Measurements from ENCODE around the gene SNX8. TPM values are rescaled to one million over a fixed set of nuclear protein-coding genes. Genes with fewer than 3 reads are reported as not detected.

The SNX8 gene
- polyA plus RNA-seq, 1 donor: 29.4 TPM

DNA sequence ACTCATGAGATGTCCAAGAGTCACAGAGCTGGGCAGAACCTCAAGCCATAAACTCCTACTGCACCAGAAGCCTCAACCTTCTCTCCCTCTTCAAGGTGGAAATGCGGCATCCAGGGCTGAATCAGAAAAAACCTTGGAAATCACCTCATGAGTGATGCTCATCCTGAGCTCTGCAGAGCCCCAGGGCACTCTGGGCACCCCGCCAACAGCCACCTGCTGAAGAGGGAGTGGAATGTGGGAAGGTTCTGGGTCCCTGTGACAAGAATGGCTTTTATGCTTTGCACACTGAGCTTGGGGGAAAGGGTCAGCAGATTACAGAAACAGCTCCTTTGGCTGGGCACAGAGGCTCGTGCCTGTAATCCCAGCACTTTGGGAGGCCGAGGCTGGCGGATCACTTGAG, 53.4 kb downstream of the SNX8 start:
- no peak for DNase-seq

GRCh38 chr7:2259480-2259879, 54.8 kb downstream of the SNX8 start:
- no peak for DNase-seq

GRCh38 chr7:2258661-2259365, 55.4 kb downstream of the SNX8 start:
- DNase-seq: no peak

GRCh38 chr7:2257651-2258050, 56.6 kb downstream of the SNX8 start:
- no peak for DNase-seq

GRCh38 chr7:2257046-2257551, 57.1 kb downstream of the SNX8 start:
- DNase-seq: no peak

GRCh38 chr7:2256306-2257045, 57.8 kb downstream of the SNX8 start:
- no peak for DNase-seq

GRCh38 chr7:2255145-2256139, 58.8 kb downstream of the SNX8 start:
- no peak for DNase-seq

DNA sequence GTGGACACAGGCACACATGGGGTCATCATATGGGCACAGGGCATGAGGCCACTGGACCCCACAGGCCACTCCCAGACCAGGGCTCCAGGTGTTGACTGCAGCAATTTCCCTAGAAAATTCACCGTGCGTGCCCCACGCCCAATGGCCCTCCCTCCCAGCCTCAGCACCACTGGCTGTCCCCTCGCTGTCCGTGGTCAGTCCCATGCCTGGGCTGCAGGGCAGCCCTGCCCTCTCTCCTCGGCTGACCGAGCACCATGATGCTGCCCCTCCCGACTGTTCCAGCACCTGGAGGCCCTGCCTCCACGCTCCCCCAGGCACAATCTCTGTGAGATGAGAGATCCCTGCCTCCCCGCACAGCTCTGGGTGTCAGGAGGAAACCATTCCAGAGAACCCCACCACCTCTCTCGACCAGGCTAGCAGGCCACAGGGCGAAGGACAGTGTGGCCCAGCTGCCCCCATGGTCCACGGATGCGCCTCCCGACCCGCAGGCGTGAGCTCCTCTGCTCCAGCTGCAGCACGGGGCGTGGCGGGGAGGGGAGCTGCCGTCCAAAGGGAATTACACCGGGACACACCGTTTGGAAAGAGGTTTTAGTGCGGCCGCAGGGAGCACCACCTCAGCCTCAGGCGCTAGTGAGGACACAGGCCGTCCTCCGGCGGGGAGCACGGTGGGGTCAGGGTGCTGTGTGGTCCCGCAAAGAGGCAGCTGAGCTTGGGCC, 59.7 kb downstream of the SNX8 start:
- DNase-seq: no peak

DNA sequence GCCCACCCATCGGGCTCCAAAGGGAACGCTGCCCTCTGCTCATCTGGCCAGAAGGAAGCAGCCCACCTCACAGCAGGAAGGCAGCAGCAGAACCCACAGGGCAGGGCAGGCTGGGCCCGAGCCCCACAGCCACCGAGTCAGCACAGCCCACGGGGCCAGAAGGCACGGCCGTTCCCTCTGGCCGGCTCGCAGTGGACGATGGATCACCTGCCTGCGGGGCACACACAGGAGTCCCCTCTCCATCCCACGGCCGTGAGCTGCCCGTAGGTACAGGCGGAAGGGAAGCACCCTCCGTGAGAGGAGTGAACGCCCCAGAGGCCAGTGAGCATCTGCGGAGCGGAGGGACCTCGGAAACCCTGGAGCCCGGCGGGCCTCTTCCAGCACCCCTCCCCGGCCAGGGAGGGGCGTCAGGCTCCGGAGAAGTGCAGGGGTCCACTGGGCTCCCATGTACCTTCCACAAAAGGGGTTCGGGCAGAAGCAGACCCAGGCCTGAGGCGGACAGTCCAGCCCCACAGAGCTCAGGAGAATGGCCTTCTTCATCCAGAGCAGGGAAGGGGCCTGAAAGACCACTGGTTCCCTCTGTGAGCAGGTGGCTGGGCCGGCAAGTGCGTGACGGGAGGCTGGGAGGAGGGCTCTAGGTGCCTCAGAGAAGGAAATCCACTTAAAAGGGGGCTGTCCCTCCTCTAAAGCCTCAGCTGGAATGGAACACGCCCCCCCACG, 60.6 kb downstream of the SNX8 start:
- no peak for DNase-seq

GRCh38 chr7:2253021-2253420, 61.2 kb downstream of the SNX8 start:
- DNase-seq: no peak

DNA sequence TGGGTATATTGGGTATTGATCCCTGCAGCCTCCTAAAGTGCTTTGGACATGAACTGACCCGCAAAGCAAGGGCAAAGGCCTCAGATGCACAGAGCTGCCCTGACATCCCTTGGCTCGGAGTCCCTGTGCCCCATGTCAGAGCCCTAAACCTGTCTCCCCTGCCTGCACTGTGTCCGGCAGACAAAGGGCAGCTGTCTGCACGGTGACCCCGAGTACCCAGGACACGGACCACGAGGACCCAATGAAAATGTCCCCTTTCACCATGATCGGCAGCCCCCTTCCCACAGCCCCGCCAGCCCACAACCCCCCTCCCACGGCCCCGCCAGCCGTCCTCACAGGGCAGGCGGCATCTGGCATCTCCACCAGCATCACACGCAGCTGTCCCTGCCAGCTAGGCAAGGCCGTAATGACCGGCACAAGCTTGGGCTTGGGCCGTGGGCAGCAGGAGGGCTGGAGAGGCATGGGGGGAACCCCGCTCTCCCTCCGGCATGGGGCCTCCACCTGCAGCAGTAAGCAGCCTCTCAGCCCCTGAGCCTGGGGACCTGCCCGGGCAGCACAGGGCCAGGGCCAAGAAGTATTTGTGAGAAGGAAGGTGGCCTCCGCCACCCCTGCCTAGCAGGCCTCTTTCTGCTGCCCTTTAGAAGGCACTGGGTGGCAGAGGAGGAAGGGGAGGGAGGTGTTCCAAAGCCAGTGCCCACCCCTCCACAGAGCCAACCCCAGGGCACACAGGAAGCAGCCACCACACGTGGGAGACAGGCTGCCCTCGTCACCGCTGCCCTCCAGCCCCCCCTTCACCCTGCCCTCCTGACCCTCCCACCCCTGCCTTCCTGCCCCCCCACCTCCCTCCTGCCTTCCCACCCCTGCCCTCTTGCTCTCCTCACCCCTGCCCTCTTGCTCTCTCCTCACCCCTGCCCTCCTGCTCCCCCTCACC, 62.1 kb downstream of the SNX8 start:
- no peak for DNase-seq

DNA sequence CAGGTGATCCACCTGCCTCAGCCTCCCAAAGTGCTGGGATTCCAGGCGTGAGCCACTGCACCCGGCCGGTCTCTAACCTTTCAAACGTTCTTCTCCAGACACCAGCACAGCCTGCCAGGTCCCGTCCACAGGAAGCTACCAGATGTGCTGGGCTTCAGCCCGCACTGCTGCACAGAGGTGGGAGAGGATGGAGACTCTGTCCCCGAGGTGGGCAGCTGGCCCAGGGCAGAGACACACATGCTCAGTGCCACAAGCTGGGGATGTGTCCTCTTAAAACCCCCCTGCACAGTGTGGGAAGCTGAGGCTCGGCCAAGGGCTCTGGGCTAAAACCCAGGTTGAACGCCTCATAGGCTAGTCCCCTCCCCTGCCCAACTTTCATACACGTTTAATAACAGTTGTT, 62.9 kb downstream of the SNX8 start:
- DNase-seq: peak; percentile 47

GRCh38 chr7:2249744-2250323, 64.4 kb downstream of the SNX8 start:
- no peak for DNase-seq

DNA sequence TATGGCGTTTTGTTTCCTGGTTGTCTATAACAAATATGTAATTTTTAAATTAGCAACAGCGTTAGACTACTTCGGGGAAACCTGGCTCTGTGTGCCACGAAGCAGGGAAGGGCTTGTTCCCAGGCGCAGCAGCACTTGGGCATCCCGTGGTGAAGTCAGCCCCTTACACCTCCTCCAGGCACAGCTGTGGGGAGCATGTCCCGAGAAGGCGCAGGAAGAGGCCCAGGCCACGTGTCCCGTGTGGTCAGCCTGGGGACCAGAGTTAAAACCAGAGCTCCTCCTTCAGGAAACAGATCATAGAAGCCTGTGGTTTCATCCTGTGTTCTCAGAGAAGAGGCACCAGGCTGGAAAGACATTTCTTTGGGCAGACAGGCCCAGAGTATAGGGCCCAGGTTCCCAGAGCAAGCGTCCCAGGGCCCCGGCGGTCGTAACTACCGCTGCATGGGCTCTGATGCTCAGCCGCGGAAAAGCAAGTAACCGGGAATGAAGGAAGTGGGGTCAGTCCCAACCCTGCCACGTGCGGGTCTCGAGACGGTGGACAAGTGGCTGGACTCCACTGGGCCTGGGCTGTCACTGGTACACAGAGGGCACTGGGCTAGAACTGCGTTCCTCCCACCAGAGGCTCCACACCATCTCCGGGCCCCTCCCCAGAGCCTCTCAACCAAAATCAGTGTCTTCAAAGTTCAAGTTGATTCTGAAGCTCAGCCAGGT, 65.1 kb downstream of the SNX8 start:
- peak; percentile 87 for DNase-seq

DNA sequence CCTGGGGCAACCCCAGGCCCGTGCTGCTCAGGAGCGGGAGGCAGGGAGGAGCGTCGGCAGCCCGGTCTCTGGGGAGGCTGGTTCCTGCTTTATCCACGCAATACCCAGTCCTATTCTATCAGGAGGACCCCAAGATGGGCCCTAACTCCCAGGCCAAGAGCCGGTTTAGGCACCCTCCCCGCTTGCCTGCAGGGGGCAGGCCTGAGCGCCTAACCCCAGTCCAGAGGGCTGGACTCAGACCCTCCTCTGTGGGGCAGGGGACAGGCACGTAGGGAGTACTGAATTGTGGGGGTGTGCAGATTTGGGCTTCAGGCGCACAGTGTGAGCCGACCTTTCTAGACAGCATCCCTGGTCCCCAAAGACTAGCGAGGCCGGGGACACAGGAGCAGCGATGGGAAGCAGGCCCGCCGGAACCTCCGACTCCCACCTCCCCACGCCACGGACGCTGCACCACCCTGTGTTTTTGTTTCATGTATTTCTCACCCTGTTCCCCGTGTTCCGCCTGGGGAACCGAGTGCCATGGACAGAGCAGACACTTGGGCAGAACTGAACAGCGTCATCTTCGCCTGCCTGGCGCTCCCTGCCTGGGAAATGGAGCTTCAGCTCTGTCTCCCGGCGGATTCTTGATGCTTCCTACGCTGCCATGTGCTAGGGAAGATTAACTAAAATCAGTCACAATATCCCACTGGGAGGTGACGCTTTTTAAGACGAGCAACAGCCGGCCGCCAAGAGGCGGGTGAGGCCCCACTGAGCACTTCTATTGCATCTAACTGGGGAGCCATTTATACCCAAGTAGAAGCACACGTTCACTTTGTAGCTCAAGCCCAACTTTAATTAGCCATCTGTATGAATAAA, 66.9 kb downstream of the SNX8 start:
- peak; percentile 47 for DNase-seq

GRCh38 chr7:2245883-2246675, 68.2 kb downstream of the SNX8 start:
- peak; percentile 58 for DNase-seq

GRCh38 chr7:2244404-2244995, 69.7 kb downstream of the SNX8 start:
- DNase-seq: no peak

Measured in hindlimb muscle (tissue), 1 donor.